Esophagus muscularis mucosa (tissue), 4 donors: ENCODE data around the gene LRP3. TPM values are rescaled to one million over a fixed set of nuclear protein-coding genes. Genes with fewer than 3 reads are reported as not detected.

Experiments used
- DNase-seq: peaks from one replicate; pipeline ENCODE4 v3.0.0-alpha.2; 2017; ENCODE audit errors: extremely low spot score
- H3K27ac ChIP-seq, 4 donors: fragments of 200-600 bp; sonication (generic); replicated peaks in 1 of 4; 1 replicate in 3 of 4; 2 replicates in 1 of 4; pipeline ENCODE4 v1.5.1; 2016 to 2019; ENCODE audit warnings: mild to moderate bottlenecking in 1 of 4
- H3K27me3 ChIP-seq, 4 donors: fragments of 200-600 bp; sonication (generic); one replicate each; pipeline versions ENCODE4 v1.5.1 to v1.6.0; 2016 to 2019
- H3K36me3 ChIP-seq, 4 donors: fragments of 200-600 bp; sonication (generic); one replicate each; pipeline ENCODE4 v1.5.1; 2016 to 2019
- H3K4me1 ChIP-seq, 4 donors: fragments of 200-600 bp; sonication (generic); one replicate each; pipeline ENCODE4 v1.5.1; 2016 to 2019
- H3K4me3 ChIP-seq, 4 donors: fragments of 200-600 bp; sonication (generic); 1 replicate in 2 of 4; 2 replicates in 2 of 4; pipeline ENCODE4 v1.5.1; 2016 to 2019; ENCODE audit warnings: mild to moderate bottlenecking in 4 of 4, moderate library complexity in 1 of 4
- H3K9me3 ChIP-seq, 4 donors: fragments of 200-600 bp; sonication (generic); 1 replicate in 3 of 4; 2 replicates in 1 of 4; pipeline ENCODE4 v1.5.1; 2016 to 2019
- CTCF ChIP-seq, 3 experiments: fragments of 200-600 bp in 2 of 3; fragments of 450-650 bp in 1 of 3; sonication (generic) in 2 of 3; IDR thresholded peaks; one replicate each; pipeline ENCODE4 v1.5.1; 2017 to 2019; ENCODE audit warnings: antibody characterized with exemption in 3 of 3, mild to moderate bottlenecking in 2 of 3, moderate library complexity in 1 of 3
- EP300 ChIP-seq: sonication (generic); formaldehyde crosslinking; IDR thresholded peaks from one replicate; pipeline ENCODE4 v1.6.1; 2017; ENCODE audit warnings: antibody characterized with exemption
- POLR2A ChIP-seq: fragments of 450-650 bp; IDR thresholded peaks from one replicate; pipeline ENCODE4 v1.6.1; 2017; ENCODE audit warnings: antibody characterized with exemption, moderate library complexity, mild to moderate bottlenecking, low read depth
- POLR2AphosphoS5 ChIP-seq, 2 donors: sonication (generic); formaldehyde crosslinking; IDR thresholded peaks; one replicate each; pipeline ENCODE4 v1.6.1; 2017; ENCODE audit warnings: antibody characterized with exemption in 2 of 2
- WGBS: methylation state at CpG from one replicate; pipeline ENCODE4 v1.1.5; 2018; 5-methylcytosine and 5-hydroxymethylcytosine counted together
- intact Hi-C: fragments of 100-400 bp; cut with DNase I; formaldehyde crosslinking; loops from one replicate; pipeline ENCODE4 v1.15.1; 2023
- total RNA-seq, 4 donors: library from RNA; depleted of rRNA; stranded (reverse); fragments of >200 nt; gene quantifications; one replicate each; pipeline versions ENCODE4 v1.1.0 to v1.2.1, GENCODE V29; 2016

The LRP3 gene
- total RNA-seq, 4 donors from 2014 or later = 34.5 to 76.7 (median 62.6) TPM

- Histone ChIP-seq H3K36me3 (peaks cover 3 to 30% (median 21%) of the 10 kb centered on the region in 4 donors), H3K4me1 (no peaks in the 10 kb centered on the region), H3K4me3 (no peak overlapping the region), H3K27me3 (no peaks in the 10 kb centered on the region), H3K27ac (no peak overlapping the region), H3K9me3 (no peaks in the 10 kb centered on the region)
- no peak for DNase-seq
- intact Hi-C loops = no loop called here
- WGBS = 100% methylated on average over 1 of the region's 22 CpGs
- TF ChIP-seq POLR2A = no peak
- TF ChIP-seq CTCF (IDR thresholded peaks at IDR 0.05) = no peak
- no peak for TF ChIP-seq POLR2AphosphoS5 (IDR thresholded peaks at IDR 0.05)
- TF ChIP-seq EP300 = no peak
Observed at GRCh38 chr19:33210266-33210940, 16.3 kb downstream of the LRP3 start.

- TF ChIP-seq EP300 (no peak), POLR2AphosphoS5 (IDR thresholded peaks at IDR 0.05) (no peak), CTCF (IDR thresholded peaks at IDR 0.05) (no peak), POLR2A (no peak)
- Histone ChIP-seq H3K4me1 (no peaks in the 10 kb centered on the region), H3K9me3 (no peaks in the 10 kb centered on the region), H3K4me3 (no peak overlapping the region), H3K27me3 (peaks cover 0 to 7% (median 0%) of the 10 kb centered on the region in 4 donors), H3K36me3 (peaks cover 0 to 15% (median 6%) of the 10 kb centered on the region in 4 donors), H3K27ac (no peak overlapping the region)
- intact Hi-C loops = no loop called here
- 78% methylated on average over 10 of the region's 17 CpGs for WGBS
- no peak for DNase-seq
Observed at GRCh38 chr19:33211794-33212435, 17.8 kb downstream of the LRP3 start.

DNA sequence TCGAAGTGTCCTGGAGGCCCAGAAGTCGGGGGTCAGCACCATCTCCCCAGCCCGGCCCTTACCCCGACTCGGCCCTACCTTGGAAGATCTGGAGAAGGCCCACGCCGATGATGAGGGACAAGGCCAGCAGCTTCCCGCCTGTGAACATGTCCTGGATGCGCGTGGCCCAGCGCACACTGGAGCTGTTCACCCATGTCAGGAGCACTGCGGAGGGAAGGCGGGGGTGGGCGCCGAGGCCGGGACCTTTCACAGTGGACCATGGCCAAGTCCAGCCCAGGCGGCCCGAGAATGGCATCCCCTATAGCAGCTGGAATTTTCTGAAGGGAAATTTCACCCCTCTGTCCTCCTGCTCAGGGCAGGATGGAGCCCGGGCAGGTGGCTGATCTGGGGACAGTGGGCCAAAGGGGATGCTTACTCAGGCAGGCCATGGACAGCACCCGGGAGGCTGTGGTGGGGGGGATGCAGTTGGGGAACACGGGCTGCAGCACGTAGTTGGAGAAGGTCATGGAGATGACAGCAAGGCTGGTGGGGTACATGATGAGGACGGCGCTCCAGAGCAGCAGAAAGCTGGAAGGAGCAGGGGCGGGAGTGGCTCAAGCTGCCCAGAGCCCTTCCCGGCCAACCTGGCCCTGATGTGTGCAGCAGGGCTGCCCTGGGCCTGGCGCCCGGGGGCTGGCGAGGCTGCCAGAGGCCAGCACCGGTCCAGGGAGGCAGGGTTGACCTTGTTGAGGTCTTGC, 18.5 kb downstream of the LRP3 start:
- no peak overlapping the region for H3K4me3 ChIP-seq
- no peaks in the 10 kb centered on the region for H3K4me1 ChIP-seq
- 82% methylated on average over 16 of the region's 30 CpGs for WGBS
- no peaks in the 10 kb centered on the region for H3K9me3 ChIP-seq
- no peak overlapping the region for H3K27ac ChIP-seq
- intact Hi-C loops = no loop called here
- peaks cover 0 to 14% (median 0%) of the 10 kb centered on the region in 4 donors for H3K27me3 ChIP-seq
- TF ChIP-seq POLR2A (no peak), POLR2AphosphoS5 (IDR thresholded peaks at IDR 0.05) (no peak), EP300 (no peak), CTCF (IDR thresholded peaks at IDR 0.05) (no peak)
- no peak for DNase-seq
- H3K36me3 ChIP-seq = peaks cover 0 to 8% (median 0%) of the 10 kb centered on the region in 4 donors

DNA sequence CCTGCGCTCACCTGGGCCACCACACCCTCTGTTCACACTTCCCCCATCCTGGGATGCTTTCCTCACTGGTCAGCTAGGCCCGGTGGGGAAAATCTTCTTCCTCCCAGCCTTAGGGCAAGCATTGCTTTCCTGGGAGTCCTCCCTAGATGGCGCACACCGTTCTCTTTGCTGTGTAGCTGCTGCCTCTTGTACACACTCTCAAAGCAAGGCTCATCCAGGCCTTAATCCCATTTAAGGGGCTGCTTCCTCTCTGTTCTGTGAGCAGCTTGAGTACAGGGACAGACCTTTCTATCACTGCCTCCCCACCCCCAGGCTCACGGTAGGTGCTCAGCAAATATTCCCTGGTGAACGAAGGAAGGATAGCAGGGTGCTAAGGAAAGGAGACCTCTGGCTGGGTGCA, 20.5 kb downstream of the LRP3 start:
- Histone ChIP-seq H3K4me3 (no peak overlapping the region), H3K27ac (no peak overlapping the region), H3K4me1 (no peaks in the 10 kb centered on the region), H3K9me3 (no peaks in the 10 kb centered on the region), H3K27me3 (peaks cover 0 to 32% (median 0%) of the 10 kb centered on the region in 4 donors), H3K36me3 (no peaks in the 10 kb centered on the region)
- no peak for DNase-seq
- intact Hi-C loops = no loop called here
- no peak for TF ChIP-seq EP300
- no peak for TF ChIP-seq CTCF (IDR thresholded peaks at IDR 0.05)
- TF ChIP-seq POLR2A = no peak
- no peak for TF ChIP-seq POLR2AphosphoS5 (IDR thresholded peaks at IDR 0.05)
- WGBS = 62% methylated on average over 6 of the region's 6 CpGs
